DND-41 (cell line): ENCODE measurements around the gene RUFY3.

ENCODE experiments used
- ATAC-seq: fragments of 200-7000 bp; cut with Tn5 transposase; 3 replicates; pipeline ENCODE4 v1.9.1; 2021; ENCODE audit warnings: low read depth; ENCODE audit not compliant: insufficient read depth
- DNase-seq: peaks from one replicate; pipeline ENCODE4 v3.0.0-alpha.2; 2020
- H2AFZ ChIP-seq: 2 replicates; pipeline ENCODE4 v1.6.0; 2012; ENCODE audit warnings: low read depth, low read length
- H3K27ac ChIP-seq: 2 replicates; pipeline ENCODE4 v1.5.1; 2012; ENCODE audit warnings: low read length, inconsistent platforms
- H3K27me3 ChIP-seq: fragments of 200-600 bp; sonication (generic); 2 replicates; pipeline ENCODE4 v1.6.0; 2012; ENCODE audit warnings: low read length, mild to moderate bottlenecking, inconsistent platforms; ENCODE audit not compliant: insufficient read depth, poor library complexity
- H3K36me3 ChIP-seq: 2 replicates; pipeline ENCODE4 v1.5.1; 2012; ENCODE audit warnings: low read length, inconsistent platforms; ENCODE audit not compliant: insufficient read depth
- H3K4me1 ChIP-seq: 2 replicates; pipeline ENCODE4 v1.5.1; 2012; ENCODE audit warnings: mild to moderate bottlenecking, low read length; ENCODE audit not compliant: insufficient read depth
- H3K4me2 ChIP-seq: 2 replicates; pipeline ENCODE4 v1.6.0; 2012; ENCODE audit warnings: mild to moderate bottlenecking, moderate library complexity, low read length, inconsistent platforms; ENCODE audit not compliant: insufficient read depth
- H3K4me3 ChIP-seq, 2 experiments: fragments of 200-600 bp in 1 of 2; shearing (Covaris generic) in 1 of 2; 2 replicates each; pipeline ENCODE4 v1.5.1; 2012 to 2016; ENCODE audit warnings: inconsistent platforms in 2 of 2, low read length in 2 of 2, mild to moderate bottlenecking in 2 of 2, low read depth in 1 of 2, moderate library complexity in 1 of 2
- H3K79me2 ChIP-seq: 2 replicates; pipeline ENCODE4 v1.6.0; 2012; ENCODE audit warnings: low read length, inconsistent platforms; ENCODE audit not compliant: insufficient read depth
- H3K9ac ChIP-seq: 2 replicates; pipeline ENCODE4 v1.6.0; 2012; ENCODE audit warnings: low read depth, mild to moderate bottlenecking, inconsistent platforms, low read length, moderate library complexity
- H3K9me3 ChIP-seq: 2 replicates; pipeline ENCODE4 v1.5.1; 2012; ENCODE audit warnings: low read length, moderate library complexity, mild to moderate bottlenecking, inconsistent platforms; ENCODE audit not compliant: insufficient read depth, severe bottlenecking
- H4K20me1 ChIP-seq: 2 replicates; pipeline ENCODE4 v1.6.0; 2012; ENCODE audit warnings: low read length; ENCODE audit not compliant: insufficient read depth
- EZH2 ChIP-seq: IDR thresholded peaks from 3 replicates; pipeline ENCODE4 v1.6.1; 2012; ENCODE audit warnings: borderline replicate concordance, low read depth, mild to moderate bottlenecking, moderate library complexity, low read length, inconsistent platforms; ENCODE audit not compliant: severe bottlenecking
- TF ChIP-seq, protein P1 (sequence below): IDR thresholded peaks from 2 replicates; pipeline ENCODE4 v1.5.1; 2012; ENCODE audit warnings: borderline replicate concordance, low read length, moderate library complexity, mild to moderate bottlenecking; ENCODE audit not compliant: poor library complexity, severe bottlenecking; ENCODE audit errors: extremely low read depth

The RUFY3 gene

DNA sequence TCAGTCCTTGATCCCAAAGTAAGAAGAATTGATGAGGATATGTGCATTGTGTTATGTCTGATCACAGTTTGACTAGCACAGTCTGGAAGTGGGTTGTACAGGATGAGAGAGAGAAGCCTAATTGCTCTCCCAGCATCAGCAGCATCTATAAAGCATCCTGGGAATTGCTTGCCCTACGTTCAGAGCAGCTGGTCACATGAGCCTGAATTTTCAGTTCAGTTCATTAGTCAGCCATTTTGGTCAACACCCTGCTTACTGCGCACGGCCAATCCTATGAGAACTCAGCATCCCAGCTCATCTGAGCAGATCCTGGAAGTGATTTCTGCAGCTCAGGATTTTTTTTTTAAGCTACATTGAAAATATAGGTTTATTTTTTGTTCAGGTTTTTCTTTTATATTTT is at the start of gene RUFY3:
TSS of gene RUFY3 (plus strand) at position 218 of the 400 bp plus-strand sequence. CDS start 610 bp downstream, outside the sequence.
- Histone ChIP-seq H3K79me2 (peaks cover 97% of the 10 kb centered on the region), H3K36me3 (peaks cover 16% of the 10 kb centered on the region; the same call in 1 of the 2 replicates), H4K20me1 (no peaks in the 10 kb centered on the region; the same call in 1 of the 2 replicates), H3K9ac (peak within 1 kb of the TSS; percentile 31), H3K27me3 (no peaks in the 10 kb centered on the region), H3K4me1 (peaks cover 45% of the 10 kb centered on the region), H3K27ac (peak within 1 kb of the TSS; percentile 60), H2AFZ (no peak within 1 kb of the TSS; the same call in 1 of the 2 replicates), H3K4me3 (peak within 1 kb of the TSS in 1 of 2 experiments; percentile 44; a peak in 2 of 4 replicates), H3K4me2 (peak within 1 kb of the TSS; percentile 53), H3K9me3 (no peaks in the 10 kb centered on the region)
- DNase-seq (peak; percentile 26), ATAC-seq (peak; percentile 64)
- TF ChIP-seq, protein P1, sequence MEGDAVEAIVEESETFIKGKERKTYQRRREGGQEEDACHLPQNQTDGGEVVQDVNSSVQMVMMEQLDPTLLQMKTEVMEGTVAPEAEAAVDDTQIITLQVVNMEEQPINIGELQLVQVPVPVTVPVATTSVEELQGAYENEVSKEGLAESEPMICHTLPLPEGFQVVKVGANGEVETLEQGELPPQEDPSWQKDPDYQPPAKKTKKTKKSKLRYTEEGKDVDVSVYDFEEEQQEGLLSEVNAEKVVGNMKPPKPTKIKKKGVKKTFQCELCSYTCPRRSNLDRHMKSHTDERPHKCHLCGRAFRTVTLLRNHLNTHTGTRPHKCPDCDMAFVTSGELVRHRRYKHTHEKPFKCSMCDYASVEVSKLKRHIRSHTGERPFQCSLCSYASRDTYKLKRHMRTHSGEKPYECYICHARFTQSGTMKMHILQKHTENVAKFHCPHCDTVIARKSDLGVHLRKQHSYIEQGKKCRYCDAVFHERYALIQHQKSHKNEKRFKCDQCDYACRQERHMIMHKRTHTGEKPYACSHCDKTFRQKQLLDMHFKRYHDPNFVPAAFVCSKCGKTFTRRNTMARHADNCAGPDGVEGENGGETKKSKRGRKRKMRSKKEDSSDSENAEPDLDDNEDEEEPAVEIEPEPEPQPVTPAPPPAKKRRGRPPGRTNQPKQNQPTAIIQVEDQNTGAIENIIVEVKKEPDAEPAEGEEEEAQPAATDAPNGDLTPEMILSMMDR: no peak

- H3K27ac ChIP-seq: peak overlapping the region; percentile 97
- no peak overlapping the region for H2AFZ ChIP-seq
- H3K4me1 ChIP-seq: peaks cover 72% of the 10 kb centered on the region
- TF ChIP-seq, protein P1: no peak
- TF ChIP-seq EZH2: no peak
- H3K9me3 ChIP-seq: no peaks in the 10 kb centered on the region
- H3K9ac ChIP-seq: no peak overlapping the region
- ATAC-seq: no peak
- no peak for DNase-seq
- no peaks in the 10 kb centered on the region for H3K36me3 ChIP-seq
- H4K20me1 ChIP-seq: no peaks in the 10 kb centered on the region
- H3K79me2 ChIP-seq: no peaks in the 10 kb centered on the region
- no peak overlapping the region for H3K4me2 ChIP-seq
- H3K27me3 ChIP-seq: no peaks in the 10 kb centered on the region
- H3K4me3 ChIP-seq: no peak overlapping the region
Observed at GRCh38 chr4:70674191-70674590, 47.6 kb upstream of the RUFY3 start.

DNA sequence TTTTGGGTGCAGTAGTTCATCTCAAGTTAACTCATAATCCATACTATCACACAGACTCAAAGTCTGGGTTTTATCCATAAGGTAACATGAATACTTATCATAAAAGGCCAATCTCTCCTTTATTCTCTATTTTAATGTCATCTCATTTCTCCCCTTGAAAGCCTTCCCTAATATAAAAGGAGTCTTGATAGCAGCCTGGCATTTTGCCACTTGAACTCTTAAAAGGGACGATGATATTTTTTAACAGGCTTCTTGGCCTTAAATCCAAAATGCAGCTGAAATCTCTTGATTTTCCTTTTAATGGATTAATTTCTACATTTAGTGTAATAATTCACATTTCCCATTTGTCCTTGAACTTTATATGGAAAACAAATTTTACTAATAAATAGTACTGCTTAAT is 47.0 kb upstream of the RUFY3 start:
- no peaks in the 10 kb centered on the region for H3K27me3 ChIP-seq
- H3K79me2 ChIP-seq: peaks cover 3% of the 10 kb centered on the region
- no peaks in the 10 kb centered on the region for H3K36me3 ChIP-seq
- no peak overlapping the region for H3K4me2 ChIP-seq
- peaks cover 75% of the 10 kb centered on the region for H3K4me1 ChIP-seq
- DNase-seq (no peak), ATAC-seq (no peak)
- H2AFZ ChIP-seq: no peak overlapping the region
- H3K27ac ChIP-seq: peak overlapping the region; percentile 97
- H3K9ac ChIP-seq: no peak overlapping the region
- no peak overlapping the region for H3K4me3 ChIP-seq
- no peak for TF ChIP-seq EZH2
- TF ChIP-seq, protein P1: no peak
- H4K20me1 ChIP-seq: no peaks in the 10 kb centered on the region
- H3K9me3 ChIP-seq: no peaks in the 10 kb centered on the region
